ENCODE measurements around the gene GRK2.

Gene GRK2

GRCh38 chr11:67279589-67280340 lies 13.5 kb downstream of the GRK2 start:
- no peak for DNase-seq
- Mint-ChIP-seq H3K27ac (no peak overlapping the region), H3K4me3 (no peak overlapping the region)

GRCh38 chr11:67280341-67280787 lies 14.1 kb downstream of the GRK2 start:
- H3K9me3 Mint-ChIP-seq, result no peaks in the 10 kb centered on the region
- DNase-seq, result no peak
- no peak for TF ChIP-seq CTCF (IDR thresholded peaks at IDR 0.05)
- peaks cover 7% of the 10 kb centered on the region for H3K36me3 Mint-ChIP-seq (ENCODE audit: low read depth)
- no peak overlapping the region for H3K4me3 Mint-ChIP-seq
- peaks cover 25% of the 10 kb centered on the region for H3K4me1 Mint-ChIP-seq
- no peak overlapping the region for H3K27ac Mint-ChIP-seq
- peaks cover 2% of the 10 kb centered on the region for H3K27me3 Mint-ChIP-seq (ENCODE audit: low read depth, poor library complexity)

More at GRCh38 chr11:67279589-67280340, 13.5 kb downstream of the GRK2 start:
- H3K27me3 Mint-ChIP-seq (ENCODE audit: low read depth, poor library complexity), result peaks cover 2% of the 10 kb centered on the region
- no peak for TF ChIP-seq CTCF (IDR thresholded peaks at IDR 0.05)
- H3K4me1 Mint-ChIP-seq, result peaks cover 30% of the 10 kb centered on the region
- no peaks in the 10 kb centered on the region for H3K9me3 Mint-ChIP-seq
- peaks cover 7% of the 10 kb centered on the region for H3K36me3 Mint-ChIP-seq (ENCODE audit: low read depth)

GRCh38 chr11:67280788-67281551 lies 14.7 kb downstream of the GRK2 start:
- no peaks in the 10 kb centered on the region for H3K9me3 Mint-ChIP-seq
- H3K4me1 Mint-ChIP-seq, result peaks cover 19% of the 10 kb centered on the region
- TF ChIP-seq CTCF (IDR thresholded peaks at IDR 0.05), result no peak
- DNase-seq, result no peak
- peaks cover 7% of the 10 kb centered on the region for H3K36me3 Mint-ChIP-seq (ENCODE audit: low read depth)
- no peak overlapping the region for H3K4me3 Mint-ChIP-seq
- H3K27ac Mint-ChIP-seq, result no peak overlapping the region
- H3K27me3 Mint-ChIP-seq (ENCODE audit: low read depth, poor library complexity), result no peaks in the 10 kb centered on the region

- peaks cover 12% of the 10 kb centered on the region for H3K4me1 Mint-ChIP-seq
- H3K4me3 Mint-ChIP-seq, result no peak overlapping the region
- no peaks in the 10 kb centered on the region for H3K9me3 Mint-ChIP-seq
- no peak for DNase-seq
- TF ChIP-seq CTCF (IDR thresholded peaks at IDR 0.05), result no peak
- H3K27ac Mint-ChIP-seq, result no peak overlapping the region
- peaks cover 7% of the 10 kb centered on the region for H3K36me3 Mint-ChIP-seq (ENCODE audit: low read depth)
- no peaks in the 10 kb centered on the region for H3K27me3 Mint-ChIP-seq (ENCODE audit: low read depth, poor library complexity)
Observed at GRCh38 chr11:67281552-67282150, 15.4 kb downstream of the GRK2 start.

GRCh38 chr11:67282155-67282875 lies 16.0 kb downstream of the GRK2 start:
- peaks cover 11% of the 10 kb centered on the region for H3K4me1 Mint-ChIP-seq
- DNase-seq, result no peak
- no peak overlapping the region for H3K27ac Mint-ChIP-seq
- no peaks in the 10 kb centered on the region for H3K9me3 Mint-ChIP-seq
- H3K4me3 Mint-ChIP-seq, result no peak overlapping the region
- H3K36me3 Mint-ChIP-seq (ENCODE audit: low read depth), result peaks cover 7% of the 10 kb centered on the region
- H3K27me3 Mint-ChIP-seq (ENCODE audit: low read depth, poor library complexity), result no peaks in the 10 kb centered on the region
- no peak for TF ChIP-seq CTCF (IDR thresholded peaks at IDR 0.05)
